ENCODE results near the gene MOG.

DNA sequence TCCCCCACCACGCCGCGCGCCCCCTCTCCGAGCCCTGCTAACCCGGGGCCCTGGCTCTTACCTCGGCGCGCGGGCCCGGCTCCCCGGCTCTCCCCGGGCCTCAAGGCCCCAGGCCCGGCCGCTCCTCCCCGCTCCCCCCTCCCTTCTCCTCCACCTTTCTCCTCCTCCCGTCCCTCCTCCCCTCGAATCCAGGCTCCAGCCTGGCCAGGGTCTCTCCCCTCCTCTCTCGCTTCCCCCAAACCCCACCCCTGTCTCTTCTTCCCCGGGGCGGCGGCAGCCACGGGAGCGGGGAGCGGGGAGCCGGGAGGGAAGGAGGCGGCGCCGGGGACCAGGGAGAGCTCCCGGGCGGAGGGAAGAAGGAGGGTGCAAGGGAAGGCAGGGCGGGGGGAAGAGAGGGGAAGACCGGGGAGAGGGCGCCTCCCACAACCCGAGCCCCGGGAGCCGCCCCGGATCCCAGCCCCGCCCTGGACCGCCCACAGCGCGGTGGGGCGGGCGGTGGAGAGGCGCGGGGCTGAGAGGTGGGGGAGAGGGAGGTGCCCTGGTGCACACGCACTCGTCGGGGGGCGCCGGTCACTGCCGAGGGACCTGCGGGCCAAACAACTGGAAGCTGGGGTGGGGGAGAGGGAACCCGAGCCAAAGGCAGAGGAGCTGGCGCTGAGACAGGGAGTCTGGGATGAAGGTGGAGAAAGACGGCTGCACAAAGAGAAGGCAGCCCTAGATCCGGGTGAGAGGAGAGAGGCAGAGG is 23.9 kb upstream of the MOG start, which contains the start of gene GABBR1:
- TF ChIP-seq, protein P1, sequence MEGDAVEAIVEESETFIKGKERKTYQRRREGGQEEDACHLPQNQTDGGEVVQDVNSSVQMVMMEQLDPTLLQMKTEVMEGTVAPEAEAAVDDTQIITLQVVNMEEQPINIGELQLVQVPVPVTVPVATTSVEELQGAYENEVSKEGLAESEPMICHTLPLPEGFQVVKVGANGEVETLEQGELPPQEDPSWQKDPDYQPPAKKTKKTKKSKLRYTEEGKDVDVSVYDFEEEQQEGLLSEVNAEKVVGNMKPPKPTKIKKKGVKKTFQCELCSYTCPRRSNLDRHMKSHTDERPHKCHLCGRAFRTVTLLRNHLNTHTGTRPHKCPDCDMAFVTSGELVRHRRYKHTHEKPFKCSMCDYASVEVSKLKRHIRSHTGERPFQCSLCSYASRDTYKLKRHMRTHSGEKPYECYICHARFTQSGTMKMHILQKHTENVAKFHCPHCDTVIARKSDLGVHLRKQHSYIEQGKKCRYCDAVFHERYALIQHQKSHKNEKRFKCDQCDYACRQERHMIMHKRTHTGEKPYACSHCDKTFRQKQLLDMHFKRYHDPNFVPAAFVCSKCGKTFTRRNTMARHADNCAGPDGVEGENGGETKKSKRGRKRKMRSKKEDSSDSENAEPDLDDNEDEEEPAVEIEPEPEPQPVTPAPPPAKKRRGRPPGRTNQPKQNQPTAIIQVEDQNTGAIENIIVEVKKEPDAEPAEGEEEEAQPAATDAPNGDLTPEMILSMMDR (IDR thresholded peaks at IDR 0.05) = no peak
- TF ChIP-seq ZFX (IDR thresholded peaks at IDR 0.05; ENCODE audit: borderline replicate concordance) = no peak

Data from 22Rv1 (cell line).